H1 (cell line): ENCODE measurements around the gene MAGI3. TPM values are rescaled to one million over a fixed set of nuclear protein-coding genes. Genes with fewer than 3 reads are reported as not detected.

Source experiments
- CTCF ChIA-PET: fragments of 300-600 bp; sonication (Branson Sonifier 250); formaldehyde crosslinking; loops from one replicate; lab custom pipeline; 2021; ENCODE audit not compliant: partially characterized antibody; lab: Charles Lee
- POLR2A ChIA-PET: fragments of 300-600 bp; sonication (Branson Sonifier 250); formaldehyde crosslinking; loops from one replicate; lab custom pipeline; 2021; ENCODE audit warnings: inconsistent platforms; ENCODE audit not compliant: partially characterized antibody; lab: Charles Lee
- DNase-seq, 2 experiments: peaks; one replicate each; pipeline versions ENCODE4 v3.0.0 to v3.0.0-alpha.2; 2010 to 2022; ENCODE audit warnings: low spot score in 2 of 2, low read depth in 1 of 2, mixed read lengths in 1 of 2
- FAIRE-seq: peaks from 2 replicates; lab custom pipeline; 2011; peaks lifted over from hg19 to GRCh38; lab: Jason Lieb, UNC
- H2AFZ ChIP-seq: 2 replicates; pipeline ENCODE4 v1.8.1; 2012; ENCODE audit warnings: low read length, inconsistent platforms
- H2AK5ac ChIP-seq: 2 replicates; pipeline ENCODE4 v1.6.1; 2013; ENCODE audit warnings: low read depth, low read length
- H2BK120ac ChIP-seq: replicated peaks from 2 replicates; pipeline ENCODE3; 2013; ENCODE audit warnings: low read depth, low read length, inconsistent platforms
- H2BK12ac ChIP-seq: 2 replicates; pipeline ENCODE4 v1.6.1; 2013; ENCODE audit warnings: low read depth, low read length
- H2BK15ac ChIP-seq: 2 replicates; pipeline ENCODE4 v1.6.1; 2013; ENCODE audit warnings: low read length
- H2BK20ac ChIP-seq: 2 replicates; pipeline ENCODE4 v1.6.1; 2013; ENCODE audit warnings: low read length
- H2BK5ac ChIP-seq: 2 replicates; pipeline ENCODE4 v1.6.1; 2013; ENCODE audit warnings: low read depth, low read length
- H3K14ac ChIP-seq: 2 replicates; pipeline ENCODE4 v1.6.1; 2013; ENCODE audit warnings: inconsistent platforms; ENCODE audit not compliant: insufficient read length
- H3K18ac ChIP-seq: 2 replicates; pipeline ENCODE4 v1.6.1; 2013; ENCODE audit warnings: low read length; ENCODE audit errors: extremely low read depth
- H3K23ac ChIP-seq: 2 replicates; pipeline ENCODE4 v1.6.1; 2013; ENCODE audit warnings: inconsistent platforms; ENCODE audit not compliant: insufficient read length
- H3K23me2 ChIP-seq: 2 replicates; pipeline ENCODE4 v1.6.1; 2013; ENCODE audit warnings: low read depth, low read length
- H3K27ac ChIP-seq: 2 replicates; pipeline ENCODE4 v1.6.1; 2011; ENCODE audit warnings: low read depth, low read length, inconsistent platforms
- H3K27me3 ChIP-seq, 4 experiments: replicated peaks in 1 of 4; 1 replicate in 1 of 4; 2 replicates in 3 of 4; pipeline versions ENCODE4 v1.6.1 to v1.8.1; 2011 to 2013; ENCODE audit warnings: low read length in 3 of 4, mild to moderate bottlenecking in 3 of 4, inconsistent platforms in 2 of 4, mixed read lengths in 2 of 4, moderate library complexity in 1 of 4; ENCODE audit not compliant: control insufficient read depth in 3 of 4, insufficient read depth in 3 of 4; ENCODE audit errors: extremely low read depth in 1 of 4
- H3K36me3 ChIP-seq, 4 experiments: 2 replicates each; pipeline versions ENCODE4 v1.6.1 to v1.8.1; 2011 to 2013; ENCODE audit warnings: mild to moderate bottlenecking in 4 of 4, low read length in 3 of 4, moderate library complexity in 2 of 4, control low read depth in 1 of 4, inconsistent platforms in 1 of 4; ENCODE audit not compliant: insufficient read depth in 4 of 4, control insufficient read depth in 2 of 4
- H3K4ac ChIP-seq: replicated peaks from 2 replicates; pipeline ENCODE3; 2013; ENCODE audit warnings: low read length, low read depth, mixed read lengths, inconsistent platforms; ENCODE audit not compliant: insufficient read length
- H3K4me1 ChIP-seq, 4 experiments: replicated peaks in 1 of 4; 1 replicate in 1 of 4; 2 replicates in 3 of 4; pipeline versions ENCODE4 v1.6.1 to v1.8.1; 2011 to 2013; ENCODE audit warnings: low read length in 3 of 4, inconsistent platforms in 2 of 4, mixed read lengths in 1 of 4; ENCODE audit not compliant: insufficient read depth in 4 of 4, control insufficient read depth in 3 of 4
- H3K4me2 ChIP-seq, 2 experiments: 2 replicates each; pipeline versions ENCODE4 v1.6.1 to v1.8.1; 2011 to 2013; ENCODE audit warnings: low read depth in 2 of 2, low read length in 2 of 2, control low read depth in 1 of 2, inconsistent platforms in 1 of 2, mild to moderate bottlenecking in 1 of 2; ENCODE audit not compliant: insufficient read depth in 1 of 2
- H3K4me3 ChIP-seq, 4 experiments: fragments of 200-600, 300-600 bp in 1 of 4; sonication (generic), shearing (Covaris generic), sonication (Bioruptor Twin) in 1 of 4; 2 replicates each; pipeline versions ENCODE4 v1.5.1 to v1.8.1; 2011 to 2016; ENCODE audit warnings: low read length in 4 of 4, low read depth in 3 of 4, control low read depth in 2 of 4, inconsistent platforms in 2 of 4, mild to moderate bottlenecking in 2 of 4, mixed read lengths in 1 of 4, moderate library complexity in 1 of 4; ENCODE audit not compliant: insufficient read depth in 2 of 4; ENCODE audit errors: extremely low read depth in 1 of 4
- H3K56ac ChIP-seq: replicated peaks from 2 replicates; pipeline ENCODE3; 2013; ENCODE audit warnings: low read depth, mild to moderate bottlenecking, mixed read lengths, low read length, inconsistent platforms; ENCODE audit not compliant: insufficient read length
- H3K79me1 ChIP-seq: 2 replicates; pipeline ENCODE4 v1.6.1; 2013; ENCODE audit warnings: low read depth, low read length, control low read depth
- H3K79me2 ChIP-seq, 2 experiments: 2 replicates each; pipeline versions ENCODE4 v1.6.1 to v1.8.1; 2012 to 2013; ENCODE audit warnings: low read length in 2 of 2, mild to moderate bottlenecking in 2 of 2, inconsistent platforms in 1 of 2; ENCODE audit not compliant: insufficient read depth in 2 of 2, control insufficient read depth in 1 of 2
- H3K9ac ChIP-seq, 4 experiments: replicated peaks in 1 of 4; 1 replicate in 1 of 4; 2 replicates in 3 of 4; pipeline versions ENCODE4 v1.6.1 to v1.8.1; 2011 to 2013; ENCODE audit warnings: low read depth in 3 of 4, low read length in 3 of 4, control low read depth in 2 of 4, mild to moderate bottlenecking in 2 of 4, moderate library complexity in 2 of 4, inconsistent platforms in 1 of 4; ENCODE audit errors: extremely low read depth in 1 of 4
- H3K9me3 ChIP-seq, 2 experiments: 2 replicates each; pipeline versions ENCODE4 v1.6.1 to v1.8.1; 2012 to 2013; ENCODE audit warnings: mild to moderate bottlenecking in 2 of 2, moderate library complexity in 2 of 2, control low read depth in 1 of 2, inconsistent platforms in 1 of 2, low read depth in 1 of 2, low read length in 1 of 2, mixed read lengths in 1 of 2; ENCODE audit not compliant: insufficient read depth in 2 of 2
- H4K20me1 ChIP-seq, 2 experiments: replicated peaks in 1 of 2; 2 replicates each; pipeline versions ENCODE3 to v1.8.1; 2011 to 2013; ENCODE audit warnings: inconsistent platforms in 2 of 2, low read length in 2 of 2, mild to moderate bottlenecking in 1 of 2; ENCODE audit not compliant: insufficient read depth in 2 of 2, control insufficient read depth in 1 of 2
- H4K5ac ChIP-seq: 2 replicates; pipeline ENCODE4 v1.6.1; 2013; ENCODE audit warnings: low read length, low read depth, mixed read lengths, inconsistent platforms; ENCODE audit not compliant: insufficient read length
- H4K8ac ChIP-seq: 2 replicates; pipeline ENCODE4 v1.8.0; 2013; ENCODE audit warnings: mild to moderate bottlenecking, moderate library complexity, low read length, inconsistent platforms; ENCODE audit not compliant: insufficient read depth; ENCODE audit errors: extremely low read depth
- H4K91ac ChIP-seq: replicated peaks from 2 replicates; pipeline ENCODE3; 2013; ENCODE audit warnings: low read length, mixed read lengths, inconsistent platforms; ENCODE audit not compliant: insufficient read length
- ASH2L ChIP-seq: fragments of 200-600, 300-600 bp; sonication (generic); IDR thresholded peaks from one replicate; pipeline ENCODE4 v1.7.1; 2017; ENCODE audit warnings: low read length
- ATF3 ChIP-seq: IDR thresholded peaks from 2 replicates; pipeline ENCODE4 v1.6.1; 2011; ENCODE audit warnings: low read depth, mild to moderate bottlenecking, low read length; ENCODE audit not compliant: insufficient read depth
- BRCA1 ChIP-seq: IDR thresholded peaks from 2 replicates; pipeline ENCODE4 v1.6.1; 2012; ENCODE audit warnings: low read depth, low read length, improper control_type of control experiment
- EP300 ChIP-seq, 2 experiments: IDR thresholded peaks; 1 replicate in 1 of 2; 2 replicates in 1 of 2; pipeline ENCODE4 v1.6.1; 2011 to 2012; ENCODE audit warnings: low read depth in 2 of 2, low read length in 2 of 2, mild to moderate bottlenecking in 2 of 2, borderline replicate concordance in 1 of 2, inconsistent platforms in 1 of 2, moderate library complexity in 1 of 2
- GABPA ChIP-seq: IDR thresholded peaks from 2 replicates; pipeline ENCODE4 v1.6.1; 2011; ENCODE audit warnings: mild to moderate bottlenecking, low read length, moderate library complexity, borderline replicate concordance; ENCODE audit not compliant: insufficient read depth
- JUND ChIP-seq: IDR thresholded peaks from 2 replicates; pipeline ENCODE4 v1.6.1; 2011; ENCODE audit warnings: mild to moderate bottlenecking, improper control_type of control experiment, low read length
- PHF8 ChIP-seq: fragments of 200-600 bp; sonication (generic); conservative IDR thresholded peaks from 2 replicates; pipeline ENCODE4 v1.7.1; 2012; ENCODE audit warnings: low read depth, mild to moderate bottlenecking, inconsistent platforms, low read length, moderate library complexity
- TAF7 ChIP-seq: optimal IDR thresholded peaks from 2 replicates; pipeline ENCODE3; 2011; ENCODE audit warnings: low read depth, mild to moderate bottlenecking, inconsistent platforms, low read length, moderate library complexity, borderline replicate concordance
- TBP ChIP-seq: IDR thresholded peaks from 2 replicates; pipeline ENCODE4 v1.6.1; 2011; ENCODE audit warnings: low read depth, low read length, improper control_type of control experiment
- WGBS, 2 experiments: shearing (Covaris generic) in 1 of 2; methylation state at CpG; one replicate each; pipeline versions ENCODE4 v1.1.6 to v1.1.7; 2013 to 2015; ENCODE audit warnings: low lambda C conversion rate in 2 of 2, mixed read lengths in 2 of 2, inconsistent platforms in 1 of 2, low coverage in 1 of 2, missing lambda C conversion rate in 1 of 2; ENCODE audit not compliant: insufficient replicate concordance in 2 of 2, insufficient coverage in 1 of 2, insufficient read length in 1 of 2; ENCODE audit errors: extremely low coverage in 1 of 2, missing lambda C conversion rate in 1 of 2; 5-methylcytosine and 5-hydroxymethylcytosine counted together
- polyA plus RNA-seq, 7 experiments: library from polyadenylated mRNA; depleted of rRNA in 3 of 7; stranded (reverse) in 5 of 7; unstranded in 2 of 7; fragments of >200 nt in 5 of 7; fragments of 200-250 nt in 2 of 7; gene quantifications; 1 replicate in 5 of 7; 2 replicates in 1 of 7; 4 replicates in 1 of 7; pipeline versions ENCODE4 v1.2.1 to v1.2.3, GENCODE V29; 2011 to 2013; ENCODE audit warnings: missing spikeins in 2 of 7, mixed read lengths in 2 of 7
- total RNA-seq: library from RNA; stranded (reverse); fragmentation: NEBNext Ultra II Directional; extraction: Animal tissue kit (Norgen Biotek cat#: 25700); gene quantifications from 2 replicates; pipeline ENCODE4 v1.2.1, GENCODE V29; 2021

Gene MAGI3
- total and polyA plus RNA-seq, 2 of the 8 experiments (the other 6 are each of a cell fraction or from before 2014, with no cell fraction given), result 2.3 to 7.8 TPM

- no peak overlapping the region for H2BK120ac ChIP-seq
- no peak overlapping the region for H4K5ac ChIP-seq
- H3K27me3 ChIP-seq, result no peaks in the 10 kb centered on the region
- H3K23ac ChIP-seq, result no peak overlapping the region
- no peak overlapping the region for H2AFZ ChIP-seq
- no peak overlapping the region for H3K4ac ChIP-seq
- no peak overlapping the region for H3K27ac ChIP-seq
- no peak overlapping the region for H3K4me2 ChIP-seq
- no peak overlapping the region for H2BK15ac ChIP-seq
- H2BK12ac ChIP-seq, result no peak overlapping the region
- no peak overlapping the region for H2BK20ac ChIP-seq
- POLR2A ChIA-PET, result no interaction called here
- FAIRE-seq (no peak), DNase-seq (no peak)
- CTCF ChIA-PET, result interaction anchor here (0.6 to 1.3 kb wide), 2 partner anchors 152 to 265 kb away, joined by 3 read pairs; no protein-coding TSS in a partner anchor
- no peak overlapping the region for H3K56ac ChIP-seq
- H3K4me3 ChIP-seq, result no peak overlapping the region
- H3K79me1 ChIP-seq, result 0 out of 2 replicates have a peak, but pooled peaks cover 2% of the 10 kb centered on the region
- WGBS, 2 experiments, result 93% methylated on average over 2 of the region's 2 CpGs; no CpG with 5 or more reads in 1 of the 2 experiments
- H3K18ac ChIP-seq, result no peak overlapping the region
- H4K20me1 ChIP-seq, result no peaks in the 10 kb centered on the region
- H3K79me2 ChIP-seq, result no peaks in the 10 kb centered on the region; a peak in 1 of 4 replicates
- TF ChIP-seq BRCA1, result no peak
- TF ChIP-seq ASH2L, result no peak
- TF ChIP-seq TBP, result no peak
- TF ChIP-seq PHF8, result no peak
- TF ChIP-seq ATF3, result no peak
- TF ChIP-seq JUND, result no peak
- no peak for TF ChIP-seq GABPA
- TF ChIP-seq EP300 (IDR thresholded peaks at IDR 0.05; ENCODE audit: borderline replicate concordance in 1 of 2, low read depth in 2 of 2, low read length in 2 of 2), result no peak
- TF ChIP-seq TAF7, result no peak
- H2AK5ac ChIP-seq, result no peak overlapping the region
- H4K8ac ChIP-seq, result no peak overlapping the region
- H3K36me3 ChIP-seq, result no peaks in the 10 kb centered on the region
- no peak overlapping the region for H3K14ac ChIP-seq
- no peaks in the 10 kb centered on the region for H3K23me2 ChIP-seq
- H3K4me1 ChIP-seq, result peaks cover 0 to 6% (median 0%) of the 10 kb centered on the region in 4 experiments; a peak in 1 of 7 replicates
- no peaks in the 10 kb centered on the region for H3K9me3 ChIP-seq
- H3K9ac ChIP-seq, result no peak overlapping the region
- no peak overlapping the region; the same call in 1 of the 2 replicates for H2BK5ac ChIP-seq
- no peak overlapping the region for H4K91ac ChIP-seq
These were observed 15.3 kb downstream of the MAGI3 start for GRCh38 chr1:113405573-113405972.
